ENCODE data around the gene NEK8. TPM values are rescaled to one million over a fixed set of nuclear protein-coding genes. Genes with fewer than 3 reads are reported as not detected.
A peak's percentile ranks its signal among the peaks of the same experiment; 100 is the strongest.

NEK8 gene
- total RNA-seq, 2 experiments from 2014 or later, result 4.7 to 5.2 TPM

DNA sequence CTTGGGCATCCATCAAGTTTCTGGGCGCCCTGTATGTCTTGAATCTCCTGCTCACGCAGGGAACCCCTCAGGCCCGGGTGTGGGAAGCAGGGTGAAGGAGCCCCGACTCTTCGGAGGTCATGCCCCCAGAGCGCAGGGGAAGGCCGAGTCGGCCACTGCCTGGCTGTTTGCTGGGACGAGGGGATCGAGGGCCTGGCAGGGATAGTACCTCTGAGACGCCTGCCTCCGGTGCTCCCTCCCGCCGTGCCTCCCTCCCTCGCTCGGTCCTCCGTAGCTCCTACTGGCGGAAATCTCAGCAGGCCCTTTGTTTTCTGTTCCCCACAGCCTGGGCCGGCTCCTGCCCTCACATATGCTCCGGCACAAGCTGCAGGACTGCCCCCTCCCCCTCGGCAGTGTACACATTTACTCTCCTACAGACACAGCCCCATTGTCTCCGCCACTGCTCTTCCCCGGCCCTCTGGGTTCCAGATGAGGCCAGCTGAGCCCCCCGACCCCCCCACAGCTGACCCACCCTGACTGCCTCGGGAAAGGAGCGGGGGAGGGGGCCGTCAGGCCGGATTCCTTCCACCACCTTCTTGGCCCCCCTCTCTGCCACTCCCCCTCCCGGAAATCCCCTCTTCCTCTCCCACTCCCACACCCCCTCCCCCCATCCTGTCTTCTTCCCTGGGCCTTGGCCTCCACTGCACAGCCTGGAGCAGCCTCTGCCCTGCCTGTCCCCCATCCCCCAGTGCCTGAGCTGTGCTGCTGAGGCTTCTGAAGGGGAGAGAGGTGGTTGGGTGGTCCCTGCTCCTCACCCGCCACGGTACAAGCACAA, 16.6 kb downstream of the NEK8 start:
- H3K27ac ChIP-seq (ENCODE audit: low read depth in 1 of 2, low read length in 2 of 2), result peak overlapping the region; percentile 72 to 88
- ChIA-PET CTCF (interaction anchor here (1.4 to 12.6 kb wide), 3 partner anchors 18 to 19 kb away, joined by 4 to 373 read pairs (median 6); partner anchors contain the start of genes NEK8 and TLCD1), POLR2A (interaction anchor here (0.6 to 13.8 kb wide), 9 partner anchors 17 to 207 kb away, joined by 3 to 268 read pairs (median 7); partner anchors contain the start of genes DHRS13, FLOT2, NEK8 and PHF12)
- no peaks in the 10 kb centered on the region for H3K27me3 ChIP-seq (ENCODE audit: control insufficient read depth in 1 of 2, insufficient read depth in 2 of 2, low read length in 2 of 2)
- peak overlapping the region; percentile 90 for H3K4me3 Mint-ChIP-seq
- peak overlapping the region; percentile 76 for H3K4me3 ChIP-seq (ENCODE audit: low read length)
- H3K4me1 Mint-ChIP-seq (ENCODE audit: low read depth), result peaks cover 24% of the 10 kb centered on the region
- peak overlapping the region; percentile 88 for H3K27ac Mint-ChIP-seq
- peaks cover 26% of the 10 kb centered on the region for H3K36me3 ChIP-seq (ENCODE audit: insufficient read depth, low read length)
- H3K4me1 ChIP-seq (ENCODE audit: insufficient read depth, low read length), result peaks cover 56% of the 10 kb centered on the region
- intact Hi-C loops (cut with DNase I, micrococcal nuclease), result loop anchor here in 1 of 2 experiments (1.0 to 10.0 kb wide), 2 partner anchors 18 to 840 kb away; partner anchors contain the start of gene GIT1
- no peaks in the 10 kb centered on the region for H3K27me3 Mint-ChIP-seq
- DNase-seq (peak in 5 of 14 experiments; percentile 16 to 67 (median 57)), ATAC-seq (ENCODE audit: poor library complexity) (no peak)
- H3K36me3 Mint-ChIP-seq (ENCODE audit: low read depth), result peaks cover 20% of the 10 kb centered on the region
- no peaks in the 10 kb centered on the region for H3K9me3 ChIP-seq (ENCODE audit: control insufficient read depth in 1 of 2, insufficient read depth in 1 of 2, low read length in 2 of 2)
- no peaks in the 10 kb centered on the region for H3K9me3 Mint-ChIP-seq
- TF ChIP-seq, protein P1, sequence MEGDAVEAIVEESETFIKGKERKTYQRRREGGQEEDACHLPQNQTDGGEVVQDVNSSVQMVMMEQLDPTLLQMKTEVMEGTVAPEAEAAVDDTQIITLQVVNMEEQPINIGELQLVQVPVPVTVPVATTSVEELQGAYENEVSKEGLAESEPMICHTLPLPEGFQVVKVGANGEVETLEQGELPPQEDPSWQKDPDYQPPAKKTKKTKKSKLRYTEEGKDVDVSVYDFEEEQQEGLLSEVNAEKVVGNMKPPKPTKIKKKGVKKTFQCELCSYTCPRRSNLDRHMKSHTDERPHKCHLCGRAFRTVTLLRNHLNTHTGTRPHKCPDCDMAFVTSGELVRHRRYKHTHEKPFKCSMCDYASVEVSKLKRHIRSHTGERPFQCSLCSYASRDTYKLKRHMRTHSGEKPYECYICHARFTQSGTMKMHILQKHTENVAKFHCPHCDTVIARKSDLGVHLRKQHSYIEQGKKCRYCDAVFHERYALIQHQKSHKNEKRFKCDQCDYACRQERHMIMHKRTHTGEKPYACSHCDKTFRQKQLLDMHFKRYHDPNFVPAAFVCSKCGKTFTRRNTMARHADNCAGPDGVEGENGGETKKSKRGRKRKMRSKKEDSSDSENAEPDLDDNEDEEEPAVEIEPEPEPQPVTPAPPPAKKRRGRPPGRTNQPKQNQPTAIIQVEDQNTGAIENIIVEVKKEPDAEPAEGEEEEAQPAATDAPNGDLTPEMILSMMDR (IDR thresholded peaks at IDR 0.05), result no peak

- H3K36me3 ChIP-seq (ENCODE audit: insufficient read depth, low read length), result peaks cover 30% of the 10 kb centered on the region
- CTCF ChIA-PET, result interaction anchor here (1.4 to 12.6 kb wide), 2 partner anchors 18 to 19 kb away, joined by 4 to 373 read pairs; partner anchors contain the start of genes NEK8 and TLCD1
- TF ChIP-seq, protein P1 (IDR thresholded peaks at IDR 0.05), result no peak
- Mint-ChIP-seq H3K36me3 (ENCODE audit: low read depth) (peaks cover 22% of the 10 kb centered on the region), H3K27ac (peak overlapping the region; percentile 88), H3K4me1 (ENCODE audit: low read depth) (peaks cover 30% of the 10 kb centered on the region), H3K9me3 (no peaks in the 10 kb centered on the region), H3K4me3 (peak overlapping the region; percentile 90), H3K27me3 (no peaks in the 10 kb centered on the region)
- H3K4me3 ChIP-seq (ENCODE audit: low read length), result peak overlapping the region; percentile 76
- H3K9me3 ChIP-seq (ENCODE audit: control insufficient read depth in 1 of 2, insufficient read depth in 1 of 2, low read length in 2 of 2), result no peaks in the 10 kb centered on the region
- POLR2A ChIA-PET, result interaction anchor here (1.0 to 13.8 kb wide), 10 partner anchors 18 to 206 kb away, joined by 3 to 268 read pairs (median 7); partner anchors contain the start of genes DHRS13, FLOT2, NEK8 and PHF12
- DNase-seq, result no peak
- H3K27me3 ChIP-seq (ENCODE audit: control insufficient read depth in 1 of 2, insufficient read depth in 2 of 2, low read length in 2 of 2), result no peaks in the 10 kb centered on the region
- no peak for ATAC-seq (ENCODE audit: poor library complexity)
- intact Hi-C loops (cut with DNase I, micrococcal nuclease), result loop anchor here in 1 of 2 experiments (10.0 kb wide), 1 partner anchor 839 kb away; the partner anchor contains the start of gene GIT1
- H3K4me1 ChIP-seq (ENCODE audit: insufficient read depth, low read length), result peaks cover 59% of the 10 kb centered on the region
- peak overlapping the region; percentile 35 to 41 for H3K27ac ChIP-seq (ENCODE audit: low read depth in 1 of 2, low read length in 2 of 2)
Measured at GRCh38 chr17:28745786-28746411, 17.3 kb downstream of the NEK8 start.

- H3K9me3 Mint-ChIP-seq, result no peaks in the 10 kb centered on the region
- intact Hi-C loops (cut with DNase I, micrococcal nuclease), result loop anchor here in 1 of 2 experiments (10.0 kb wide), 1 partner anchor 838 kb away; the partner anchor contains the start of gene GIT1
- H3K9me3 ChIP-seq (ENCODE audit: control insufficient read depth in 1 of 2, insufficient read depth in 1 of 2, low read length in 2 of 2), result no peaks in the 10 kb centered on the region
- H3K36me3 Mint-ChIP-seq (ENCODE audit: low read depth), result peaks cover 22% of the 10 kb centered on the region
- H3K36me3 ChIP-seq (ENCODE audit: insufficient read depth, low read length), result peaks cover 30% of the 10 kb centered on the region
- no peaks in the 10 kb centered on the region for H3K27me3 Mint-ChIP-seq
- H3K4me1 Mint-ChIP-seq (ENCODE audit: low read depth), result peaks cover 30% of the 10 kb centered on the region
- DNase-seq (no peak), ATAC-seq (ENCODE audit: poor library complexity) (no peak)
- ChIA-PET CTCF (interaction anchor here (1.4 to 12.6 kb wide), 2 partner anchors 17 to 19 kb away, joined by 4 to 373 read pairs; partner anchors contain the start of genes NEK8 and TLCD1), POLR2A (interaction anchor here (1.0 to 13.8 kb wide), 3 partner anchors 19 to 31 kb away, joined by 3 to 268 read pairs (median 7); partner anchors contain the start of genes NEK8, RPL23A and TLCD1)
- peaks cover 52% of the 10 kb centered on the region for H3K4me1 ChIP-seq (ENCODE audit: insufficient read depth, low read length)
- TF ChIP-seq, protein P1 (IDR thresholded peaks at IDR 0.05), result no peak
- peak overlapping the region in 1 of 2 donors; percentile 17 for H3K27ac ChIP-seq (ENCODE audit: low read depth in 1 of 2, low read length in 2 of 2)
- H3K4me3 Mint-ChIP-seq, result peak overlapping the region; percentile 90
- no peak overlapping the region for H3K4me3 ChIP-seq (ENCODE audit: low read length)
- H3K27me3 ChIP-seq (ENCODE audit: control insufficient read depth in 1 of 2, insufficient read depth in 2 of 2, low read length in 2 of 2), result no peaks in the 10 kb centered on the region
- peak overlapping the region; percentile 88 for H3K27ac Mint-ChIP-seq
Measured at GRCh38 chr17:28746611-28747050, 18.0 kb downstream of the NEK8 start.
